Trophoblast cell (in vitro differentiated cells and primary cell): Measurements from ENCODE around the gene CCDC198.

Source experiments
- DNase-seq, 2 donors: peaks; one replicate each; pipeline ENCODE4 v3.0.0-alpha.2; 2016
- H2AFZ ChIP-seq: 2 replicates; pipeline ENCODE4 v1.6.1; 2013; ENCODE audit warnings: low read length, moderate library complexity, mild to moderate bottlenecking; ENCODE audit not compliant: insufficient read depth, poor library complexity
- H2AK5ac ChIP-seq: 2 replicates; pipeline ENCODE4 v1.6.1; 2013; ENCODE audit warnings: mild to moderate bottlenecking, low read length
- H2BK120ac ChIP-seq: 2 replicates; pipeline ENCODE4 v1.6.1; 2013; ENCODE audit warnings: low read length, mild to moderate bottlenecking, moderate library complexity; ENCODE audit not compliant: insufficient read depth, poor library complexity
- H2BK12ac ChIP-seq: 2 replicates; pipeline ENCODE4 v1.6.1; 2013; ENCODE audit warnings: mild to moderate bottlenecking, low read length, moderate library complexity
- H2BK5ac ChIP-seq: 2 replicates; pipeline ENCODE4 v1.6.1; 2013; ENCODE audit warnings: low read length, low read depth, moderate library complexity, mild to moderate bottlenecking; ENCODE audit not compliant: poor library complexity
- H3K14ac ChIP-seq: 2 replicates; pipeline ENCODE4 v1.6.1; 2013; ENCODE audit warnings: mild to moderate bottlenecking, low read length
- H3K18ac ChIP-seq: 2 replicates; pipeline ENCODE4 v1.6.1; 2013; ENCODE audit warnings: mild to moderate bottlenecking, low read length
- H3K23ac ChIP-seq: 2 replicates; pipeline ENCODE4 v1.6.1; 2013; ENCODE audit warnings: low read length
- H3K27ac ChIP-seq: 2 replicates; pipeline ENCODE4 v1.5.1; 2013; ENCODE audit warnings: low read depth, mild to moderate bottlenecking, inconsistent platforms, low read length, moderate library complexity
- H3K27me3 ChIP-seq: 2 replicates; pipeline ENCODE4 v1.6.1; 2013; ENCODE audit warnings: inconsistent platforms, mild to moderate bottlenecking, low read length, moderate library complexity; ENCODE audit not compliant: insufficient read depth
- H3K36me3 ChIP-seq, 2 experiments: 1 replicate in 1 of 2; 2 replicates in 1 of 2; pipeline ENCODE4 v1.6.1; 2013; ENCODE audit warnings: low read length in 2 of 2, mild to moderate bottlenecking in 2 of 2, moderate library complexity in 1 of 2; ENCODE audit not compliant: insufficient read depth in 2 of 2, control insufficient read depth in 1 of 2
- H3K4ac ChIP-seq: 2 replicates; pipeline ENCODE4 v1.6.1; 2013; ENCODE audit warnings: low read depth, mild to moderate bottlenecking, low read length, moderate library complexity
- H3K4me1 ChIP-seq, 2 experiments: 1 replicate in 1 of 2; 2 replicates in 1 of 2; pipeline ENCODE4 v1.6.1; 2013; ENCODE audit warnings: low read length in 2 of 2, mild to moderate bottlenecking in 2 of 2, moderate library complexity in 1 of 2; ENCODE audit not compliant: insufficient read depth in 2 of 2, control insufficient read depth in 1 of 2
- H3K4me2 ChIP-seq: 2 replicates; pipeline ENCODE4 v1.6.1; 2013; ENCODE audit warnings: inconsistent platforms, mild to moderate bottlenecking, low read length, moderate library complexity
- H3K4me3 ChIP-seq: 2 replicates; pipeline ENCODE4 v1.5.1; 2013; ENCODE audit warnings: mild to moderate bottlenecking, low read depth, low read length, inconsistent platforms
- H3K79me1 ChIP-seq: one replicate; pipeline ENCODE4 v1.6.1; 2013; ENCODE audit warnings: low read length
- H3K79me2 ChIP-seq: 2 replicates; pipeline ENCODE4 v1.6.1; 2013; ENCODE audit warnings: low read length, mild to moderate bottlenecking; ENCODE audit not compliant: control insufficient read depth, insufficient read depth, poor library complexity
- H3K9ac ChIP-seq: 2 replicates; pipeline ENCODE4 v1.6.1; 2013; ENCODE audit warnings: mild to moderate bottlenecking, low read length
- H3K9me3 ChIP-seq: 2 replicates; pipeline ENCODE4 v1.6.1; 2013; ENCODE audit warnings: low read depth, mild to moderate bottlenecking, control low read depth, inconsistent platforms, low read length; ENCODE audit not compliant: insufficient read depth
- H4K12ac ChIP-seq: 2 replicates; pipeline ENCODE4 v1.6.1; 2013; ENCODE audit warnings: low read depth, mild to moderate bottlenecking, low read length, moderate library complexity
- H4K8ac ChIP-seq: 2 replicates; pipeline ENCODE4 v1.6.1; 2013; ENCODE audit warnings: low read depth, mild to moderate bottlenecking, low read length, moderate library complexity
- H4K91ac ChIP-seq: one replicate; pipeline ENCODE4 v1.6.1; 2013; ENCODE audit warnings: low read depth, mild to moderate bottlenecking, low read length, moderate library complexity
- WGBS: extraction: QIAGEN DNeasy Blood & Tissue Kit; methylation state at CpG from one replicate; pipeline ENCODE4 v1.1.7; 2013; ENCODE audit warnings: missing lambda C conversion rate; ENCODE audit not compliant: insufficient read length, insufficient coverage; ENCODE audit errors: extremely low coverage; 5-methylcytosine and 5-hydroxymethylcytosine counted together

CCDC198 gene

DNA sequence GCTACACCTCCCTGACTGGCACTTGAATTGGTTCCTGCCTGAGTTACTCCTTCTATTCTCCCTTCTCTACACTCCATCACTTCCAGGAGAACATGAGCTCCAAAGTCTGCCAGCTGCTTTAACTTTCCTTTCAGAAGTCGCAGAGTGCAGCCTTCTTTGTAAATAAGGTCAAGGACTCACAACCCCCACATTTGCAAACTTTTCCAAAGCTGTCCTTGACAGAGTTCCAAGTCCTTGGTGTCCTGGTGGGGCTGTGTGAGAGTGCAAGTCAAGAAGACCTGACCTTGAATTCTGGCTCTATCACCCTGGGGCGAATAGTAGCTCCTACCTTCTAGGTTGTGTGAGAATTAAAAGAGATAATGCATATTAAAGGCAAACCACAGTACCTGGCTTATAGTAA lies 15.6 kb downstream of the CCDC198 start:
- no peak overlapping the region for H3K27ac ChIP-seq
- WGBS, result no CpG with 5 or more reads among the region's 2 CpGs
- no peaks in the 10 kb centered on the region for H3K9me3 ChIP-seq

DNA sequence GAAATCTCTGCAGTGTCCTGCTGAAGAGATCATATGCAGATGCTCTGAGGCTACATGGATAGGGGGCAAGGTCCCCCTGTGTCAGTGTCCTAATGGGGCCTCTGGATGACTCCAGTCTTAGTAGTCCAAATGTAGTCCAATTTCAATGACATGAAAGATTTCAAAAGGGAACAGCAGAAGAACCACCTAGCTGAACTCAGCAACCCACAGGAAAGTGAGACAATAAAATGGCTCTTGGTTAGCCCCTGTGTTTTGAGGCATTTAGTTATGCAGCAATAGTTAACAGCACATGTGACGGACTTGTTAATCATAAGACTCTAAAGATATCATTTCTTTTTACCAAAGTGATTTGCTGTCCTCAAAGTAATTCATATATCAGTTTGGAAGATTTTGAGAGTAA lies 22.7 kb downstream of the CCDC198 start:
- Histone ChIP-seq H2BK12ac (no peak overlapping the region), H2AFZ (no peak overlapping the region), H3K18ac (no peak overlapping the region), H2BK120ac (no peak overlapping the region), H4K8ac (no peak overlapping the region), H2AK5ac (no peak overlapping the region), H3K79me1 (no peaks in the 10 kb centered on the region), H3K27ac (no peak overlapping the region), H4K91ac (no peak overlapping the region), H3K9ac (no peak overlapping the region), H3K4ac (no peak overlapping the region), H3K4me1 (peaks cover 0 to 2% of the 10 kb centered on the region in 2 experiments), H3K27me3 (no peaks in the 10 kb centered on the region), H3K79me2 (no peaks in the 10 kb centered on the region), H3K9me3 (peaks cover 1% of the 10 kb centered on the region), H3K14ac (no peak overlapping the region), H2BK5ac (no peak overlapping the region), H4K12ac (no peak overlapping the region), H3K23ac (no peak overlapping the region), H3K4me2 (no peak overlapping the region), H3K36me3 (no peaks in the 10 kb centered on the region), H3K4me3 (no peak overlapping the region)
- no peak for DNase-seq
- WGBS, result no CpG with 5 or more reads among the region's 1 CpG

More for the DNA sequence above, 15.6 kb downstream of the CCDC198 start:
- Histone ChIP-seq H4K8ac (no peak overlapping the region), H3K79me2 (no peaks in the 10 kb centered on the region), H2BK12ac (no peak overlapping the region), H3K79me1 (no peaks in the 10 kb centered on the region), H3K4ac (no peak overlapping the region), H3K9ac (no peak overlapping the region), H3K14ac (no peak overlapping the region), H2AFZ (no peak overlapping the region), H3K4me1 (peaks cover 0 to 2% of the 10 kb centered on the region in 2 experiments), H2BK120ac (no peak overlapping the region), H3K4me2 (no peak overlapping the region), H4K12ac (no peak overlapping the region), H3K18ac (no peak overlapping the region), H3K27me3 (no peaks in the 10 kb centered on the region), H2BK5ac (no peak overlapping the region), H3K23ac (no peak overlapping the region), H3K4me3 (no peak overlapping the region), H3K36me3 (no peaks in the 10 kb centered on the region), H2AK5ac (no peak overlapping the region), H4K91ac (no peak overlapping the region)
- DNase-seq, result no peak

DNA sequence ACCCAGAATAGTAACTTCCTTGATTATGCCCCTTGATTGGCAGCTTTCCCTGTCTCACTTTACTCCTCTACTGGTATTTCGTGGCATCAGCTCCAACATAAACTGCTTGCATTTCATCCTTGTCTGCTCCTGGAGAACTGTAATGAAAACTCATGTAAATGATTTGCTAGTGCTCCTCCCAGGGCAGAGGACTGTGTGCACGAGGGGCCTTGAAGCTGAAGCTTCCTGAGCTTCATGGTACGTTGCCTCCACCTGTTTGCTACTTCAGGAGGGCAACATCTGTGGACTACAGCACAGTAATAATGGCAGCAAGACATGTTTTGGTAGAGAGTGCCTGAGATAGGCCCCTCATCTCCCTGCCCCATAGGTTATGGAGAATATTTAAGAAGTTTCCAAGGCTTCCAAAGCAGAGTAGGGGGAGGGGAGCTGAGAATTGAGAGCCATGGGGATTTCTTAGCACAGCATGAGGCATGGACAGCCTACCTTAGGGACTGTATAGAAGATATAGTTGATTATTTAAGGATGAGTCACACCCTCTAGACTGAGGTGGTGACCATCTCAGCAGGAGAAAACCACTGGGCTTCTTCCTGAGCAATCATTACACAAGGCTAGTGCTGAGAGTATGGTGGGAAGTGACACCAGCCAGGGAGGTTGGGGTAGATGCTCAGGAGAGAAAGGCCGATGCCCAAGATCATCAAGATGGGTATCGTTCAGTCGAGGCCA lies 29.5 kb downstream of the CCDC198 start:
- H3K27me3 ChIP-seq, result no peaks in the 10 kb centered on the region
- H2AK5ac ChIP-seq, result no peak overlapping the region
- no peak overlapping the region for H3K4ac ChIP-seq
- no peak overlapping the region for H2BK5ac ChIP-seq
- H3K4me2 ChIP-seq, result no peak overlapping the region
- H3K9me3 ChIP-seq, result peaks cover 1% of the 10 kb centered on the region
- H3K9ac ChIP-seq, result no peak overlapping the region
- WGBS, result no CpG with 5 or more reads among the region's 6 CpGs
- H4K91ac ChIP-seq, result no peak overlapping the region
- H3K79me1 ChIP-seq, result no peaks in the 10 kb centered on the region
- no peaks in the 10 kb centered on the region for H3K36me3 ChIP-seq
- no peak overlapping the region for H3K27ac ChIP-seq
- H3K14ac ChIP-seq, result no peak overlapping the region
- no peak overlapping the region for H4K12ac ChIP-seq
- H2AFZ ChIP-seq, result no peak overlapping the region
- no peaks in the 10 kb centered on the region for H3K79me2 ChIP-seq
- no peak overlapping the region for H3K18ac ChIP-seq
- H2BK12ac ChIP-seq, result no peak overlapping the region
- no peak overlapping the region for H2BK120ac ChIP-seq
- no peak overlapping the region for H3K23ac ChIP-seq
- H4K8ac ChIP-seq, result no peak overlapping the region
- no peak for DNase-seq
- peaks cover 0 to 4% of the 10 kb centered on the region in 2 experiments for H3K4me1 ChIP-seq
- H3K4me3 ChIP-seq, result no peak overlapping the region

DNA sequence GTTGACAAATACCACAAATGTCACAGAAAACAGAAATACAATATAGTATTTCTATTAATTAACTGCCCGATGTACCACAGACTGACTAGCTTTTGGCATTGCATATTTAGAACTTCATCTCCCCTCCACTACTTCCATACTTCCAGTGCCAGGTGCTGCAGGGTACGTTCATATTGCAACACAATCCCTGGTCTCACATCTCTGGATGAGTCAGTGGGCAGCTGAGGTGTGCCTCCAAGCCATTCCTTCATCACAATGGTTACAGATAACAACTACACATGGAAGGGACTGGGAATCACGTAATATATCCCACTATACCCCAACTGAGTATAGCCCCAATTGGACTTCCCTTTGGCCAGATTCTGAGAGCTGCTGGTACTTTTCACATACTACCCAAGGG lies 31.1 kb downstream of the CCDC198 start:
- no peak overlapping the region for H2AK5ac ChIP-seq
- no peak overlapping the region for H2AFZ ChIP-seq
- no peak overlapping the region for H3K27ac ChIP-seq
- H3K4me1 ChIP-seq, result peaks cover 0 to 4% of the 10 kb centered on the region in 2 experiments
- no peak overlapping the region for H3K4me2 ChIP-seq
- H2BK5ac ChIP-seq, result no peak overlapping the region
- H3K4me3 ChIP-seq, result no peak overlapping the region
- no peak overlapping the region for H4K12ac ChIP-seq
- H3K79me1 ChIP-seq, result no peaks in the 10 kb centered on the region
- no peak overlapping the region for H4K8ac ChIP-seq
- no peak overlapping the region for H4K91ac ChIP-seq
- H3K18ac ChIP-seq, result no peak overlapping the region
- H3K9me3 ChIP-seq, result no peaks in the 10 kb centered on the region
- no peak overlapping the region for H3K9ac ChIP-seq
- no peak overlapping the region for H3K23ac ChIP-seq
- no peaks in the 10 kb centered on the region for H3K79me2 ChIP-seq
- H3K27me3 ChIP-seq, result no peaks in the 10 kb centered on the region
- peak; percentile 38 to 66 for DNase-seq
- no peak overlapping the region for H3K14ac ChIP-seq
- H3K36me3 ChIP-seq, result no peaks in the 10 kb centered on the region
- no peak overlapping the region for H3K4ac ChIP-seq
- WGBS, result no CpG with 5 or more reads among the region's 3 CpGs
- H2BK12ac ChIP-seq, result no peak overlapping the region
- H2BK120ac ChIP-seq, result no peak overlapping the region
